Measurements from ENCODE around the gene LIFR. TPM values are rescaled to one million over a fixed set of nuclear protein-coding genes. Genes with fewer than 3 reads are reported as not detected.
"Not testable (repeated sequence)": the region's sequence is repeated elsewhere in the genome, so short reads cannot be mapped to it uniquely, and the experiment has no call there.

LIFR gene
- polyA plus RNA-seq, 1 donor from 2014 or later = 5.8 TPM

DNA sequence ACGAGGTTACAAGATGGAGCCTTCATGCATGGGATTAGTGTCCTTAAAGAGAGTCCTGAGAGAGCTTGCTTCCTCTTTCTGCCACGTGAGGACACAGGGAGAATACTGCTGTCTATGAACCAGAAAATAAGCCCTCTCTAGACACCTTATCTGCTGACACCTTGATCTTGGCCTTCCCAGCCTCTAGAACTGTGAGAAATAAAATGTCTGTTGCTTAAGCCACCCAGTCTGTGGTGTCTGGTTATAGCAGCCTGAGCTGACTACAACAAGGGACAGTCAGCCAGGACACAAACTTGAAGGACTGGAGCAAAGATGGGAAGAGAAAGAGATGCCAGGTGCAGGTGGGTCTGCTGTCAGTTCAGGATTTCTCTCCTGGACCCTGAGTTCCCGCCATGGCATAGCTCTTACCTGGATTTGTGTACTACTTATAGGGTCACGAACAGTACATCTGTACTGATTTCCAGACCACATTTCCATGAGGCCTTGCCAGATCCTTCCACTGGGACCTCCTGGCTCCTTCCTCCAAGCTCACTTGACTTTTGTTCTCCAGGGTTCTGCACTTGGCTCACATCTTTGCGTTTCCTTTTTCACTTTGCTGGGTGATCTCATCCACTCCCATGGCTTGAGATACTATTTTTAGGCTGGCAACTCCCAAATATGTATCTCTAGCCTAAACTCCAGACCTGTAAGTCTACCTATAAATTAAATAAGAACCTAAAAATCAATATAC lies 44.9 kb upstream of the LIFR start:
- TF ChIP-seq TAF1 (IDR thresholded peaks at IDR 0.05; ENCODE audit: low read depth) (no peak), EP300 (conservative IDR thresholded peaks at IDR 0.05; ENCODE audit: poor library complexity, severe bottlenecking) (no peak), EZH2 (IDR thresholded peaks at IDR 0.05; ENCODE audit: borderline replicate concordance, insufficient read depth, low read length, poor library complexity, severe bottlenecking) (no peak), RAD21 (conservative IDR thresholded peaks at IDR 0.05) (no peak), MXI1 (conservative IDR thresholded peaks at IDR 0.05; ENCODE audit: poor library complexity, severe bottlenecking) (no peak), POLR2AphosphoS5 (IDR thresholded peaks at IDR 0.05) (no peak), SMC3 (conservative IDR thresholded peaks at IDR 0.05; ENCODE audit: poor library complexity) (no peak)
- TF ChIP-seq, protein P1, sequence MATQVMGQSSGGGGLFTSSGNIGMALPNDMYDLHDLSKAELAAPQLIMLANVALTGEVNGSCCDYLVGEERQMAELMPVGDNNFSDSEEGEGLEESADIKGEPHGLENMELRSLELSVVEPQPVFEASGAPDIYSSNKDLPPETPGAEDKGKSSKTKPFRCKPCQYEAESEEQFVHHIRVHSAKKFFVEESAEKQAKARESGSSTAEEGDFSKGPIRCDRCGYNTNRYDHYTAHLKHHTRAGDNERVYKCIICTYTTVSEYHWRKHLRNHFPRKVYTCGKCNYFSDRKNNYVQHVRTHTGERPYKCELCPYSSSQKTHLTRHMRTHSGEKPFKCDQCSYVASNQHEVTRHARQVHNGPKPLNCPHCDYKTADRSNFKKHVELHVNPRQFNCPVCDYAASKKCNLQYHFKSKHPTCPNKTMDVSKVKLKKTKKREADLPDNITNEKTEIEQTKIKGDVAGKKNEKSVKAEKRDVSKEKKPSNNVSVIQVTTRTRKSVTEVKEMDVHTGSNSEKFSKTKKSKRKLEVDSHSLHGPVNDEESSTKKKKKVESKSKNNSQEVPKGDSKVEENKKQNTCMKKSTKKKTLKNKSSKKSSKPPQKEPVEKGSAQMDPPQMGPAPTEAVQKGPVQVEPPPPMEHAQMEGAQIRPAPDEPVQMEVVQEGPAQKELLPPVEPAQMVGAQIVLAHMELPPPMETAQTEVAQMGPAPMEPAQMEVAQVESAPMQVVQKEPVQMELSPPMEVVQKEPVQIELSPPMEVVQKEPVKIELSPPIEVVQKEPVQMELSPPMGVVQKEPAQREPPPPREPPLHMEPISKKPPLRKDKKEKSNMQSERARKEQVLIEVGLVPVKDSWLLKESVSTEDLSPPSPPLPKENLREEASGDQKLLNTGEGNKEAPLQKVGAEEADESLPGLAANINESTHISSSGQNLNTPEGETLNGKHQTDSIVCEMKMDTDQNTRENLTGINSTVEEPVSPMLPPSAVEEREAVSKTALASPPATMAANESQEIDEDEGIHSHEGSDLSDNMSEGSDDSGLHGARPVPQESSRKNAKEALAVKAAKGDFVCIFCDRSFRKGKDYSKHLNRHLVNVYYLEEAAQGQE (IDR thresholded peaks at IDR 0.05; ENCODE audit: borderline replicate concordance) = no peak
- Histone ChIP-seq H3K27ac (ENCODE audit: low read length) (no peak overlapping the region), H3K4me2 (ENCODE audit: low read length) (no peak overlapping the region), H2AFZ (ENCODE audit: low read depth, low read length) (no peak overlapping the region), H3K36me3 (ENCODE audit: insufficient read depth, low read length) (no peaks in the 10 kb centered on the region), H3F3A (ENCODE audit: insufficient read depth, low read length, poor library complexity, severe bottlenecking) (no peaks in the 10 kb centered on the region), H3K27me3 (ENCODE audit: insufficient read depth, low read depth, low read length) (no peaks in the 10 kb centered on the region), H3K79me2 (replicated peaks; ENCODE audit: insufficient read depth, low read length) (no peaks in the 10 kb centered on the region), H4K20me1 (ENCODE audit: insufficient read depth) (no peaks in the 10 kb centered on the region), H3K9ac (ENCODE audit: low read length) (no peak overlapping the region), H3K9me2 (ENCODE audit: insufficient read depth, low read length) (no peaks in the 10 kb centered on the region), H3K4me3 (ENCODE audit: low read length) (no peak overlapping the region), H3K9me3 (ENCODE audit: low read length) (no peaks in the 10 kb centered on the region)

DNA sequence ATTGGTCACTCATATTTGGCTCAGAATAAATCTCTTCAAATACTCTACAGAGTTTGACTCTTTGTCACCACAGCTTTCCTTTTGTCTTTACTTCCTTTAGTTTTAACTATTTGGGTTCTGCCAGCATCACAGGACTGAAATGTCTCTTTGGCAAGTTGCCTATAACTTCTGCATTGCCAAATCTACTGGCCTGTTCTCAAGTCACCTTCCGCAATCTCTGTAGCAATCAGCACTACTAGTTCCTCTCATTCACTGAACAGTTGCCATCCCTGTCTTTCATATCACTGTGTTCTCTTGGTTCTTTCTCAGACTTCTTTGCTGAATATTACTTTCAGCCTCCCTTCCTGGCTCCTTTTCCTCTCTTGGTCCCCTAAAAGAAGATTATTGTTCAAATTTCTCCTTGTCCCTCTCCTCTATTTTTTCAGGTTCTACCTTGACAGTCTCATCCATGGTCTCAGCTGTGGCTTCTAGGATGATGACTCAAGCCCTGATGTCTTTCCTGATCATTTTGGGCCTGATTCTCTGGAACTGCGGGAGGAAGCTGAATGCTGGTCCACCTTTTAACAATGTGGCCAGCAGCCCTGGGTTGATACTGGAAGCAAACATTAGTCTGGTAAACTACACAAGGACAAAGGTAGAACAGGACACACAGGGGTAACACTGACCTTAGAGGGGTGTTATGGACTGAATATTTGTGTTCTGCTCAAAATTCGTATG lies 44.0 kb upstream of the LIFR start:
- Histone ChIP-seq H3K4me3 (ENCODE audit: low read length) (no peak overlapping the region), H3K9ac (ENCODE audit: low read length) (no peak overlapping the region), H3K36me3 (ENCODE audit: insufficient read depth, low read length) (no peaks in the 10 kb centered on the region), H3K27ac (ENCODE audit: low read length) (no peak overlapping the region), H3K9me3 (ENCODE audit: low read length) (no peaks in the 10 kb centered on the region), H4K20me1 (ENCODE audit: insufficient read depth) (no peaks in the 10 kb centered on the region), H3K27me3 (ENCODE audit: insufficient read depth, low read depth, low read length) (no peaks in the 10 kb centered on the region), H3K9me2 (ENCODE audit: insufficient read depth, low read length) (no peaks in the 10 kb centered on the region), H3K79me2 (replicated peaks; ENCODE audit: insufficient read depth, low read length) (no peaks in the 10 kb centered on the region), H3K4me2 (ENCODE audit: low read length) (no peak overlapping the region), H2AFZ (ENCODE audit: low read depth, low read length) (no peak overlapping the region), H3F3A (ENCODE audit: insufficient read depth, low read length, poor library complexity, severe bottlenecking) (no peaks in the 10 kb centered on the region)
- no peak for TF ChIP-seq TAF1 (IDR thresholded peaks at IDR 0.05; ENCODE audit: low read depth)
- no peak for TF ChIP-seq EZH2 (IDR thresholded peaks at IDR 0.05; ENCODE audit: borderline replicate concordance, insufficient read depth, low read length, poor library complexity, severe bottlenecking)
- no peak for TF ChIP-seq MXI1 (conservative IDR thresholded peaks at IDR 0.05; ENCODE audit: poor library complexity, severe bottlenecking)
- TF ChIP-seq POLR2AphosphoS5 (IDR thresholded peaks at IDR 0.05) = no peak
- TF ChIP-seq, protein P2, sequence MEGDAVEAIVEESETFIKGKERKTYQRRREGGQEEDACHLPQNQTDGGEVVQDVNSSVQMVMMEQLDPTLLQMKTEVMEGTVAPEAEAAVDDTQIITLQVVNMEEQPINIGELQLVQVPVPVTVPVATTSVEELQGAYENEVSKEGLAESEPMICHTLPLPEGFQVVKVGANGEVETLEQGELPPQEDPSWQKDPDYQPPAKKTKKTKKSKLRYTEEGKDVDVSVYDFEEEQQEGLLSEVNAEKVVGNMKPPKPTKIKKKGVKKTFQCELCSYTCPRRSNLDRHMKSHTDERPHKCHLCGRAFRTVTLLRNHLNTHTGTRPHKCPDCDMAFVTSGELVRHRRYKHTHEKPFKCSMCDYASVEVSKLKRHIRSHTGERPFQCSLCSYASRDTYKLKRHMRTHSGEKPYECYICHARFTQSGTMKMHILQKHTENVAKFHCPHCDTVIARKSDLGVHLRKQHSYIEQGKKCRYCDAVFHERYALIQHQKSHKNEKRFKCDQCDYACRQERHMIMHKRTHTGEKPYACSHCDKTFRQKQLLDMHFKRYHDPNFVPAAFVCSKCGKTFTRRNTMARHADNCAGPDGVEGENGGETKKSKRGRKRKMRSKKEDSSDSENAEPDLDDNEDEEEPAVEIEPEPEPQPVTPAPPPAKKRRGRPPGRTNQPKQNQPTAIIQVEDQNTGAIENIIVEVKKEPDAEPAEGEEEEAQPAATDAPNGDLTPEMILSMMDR (IDR thresholded peaks at IDR 0.05; ENCODE audit: poor library complexity, severe bottlenecking) = no peak
- no peak for TF ChIP-seq EP300 (conservative IDR thresholded peaks at IDR 0.05; ENCODE audit: poor library complexity, severe bottlenecking)
- TF ChIP-seq, protein P1 (IDR thresholded peaks at IDR 0.05; ENCODE audit: borderline replicate concordance) = no peak
- no peak for TF ChIP-seq SMC3 (conservative IDR thresholded peaks at IDR 0.05; ENCODE audit: poor library complexity)
- TF ChIP-seq RAD21 (conservative IDR thresholded peaks at IDR 0.05) = no peak

DNA sequence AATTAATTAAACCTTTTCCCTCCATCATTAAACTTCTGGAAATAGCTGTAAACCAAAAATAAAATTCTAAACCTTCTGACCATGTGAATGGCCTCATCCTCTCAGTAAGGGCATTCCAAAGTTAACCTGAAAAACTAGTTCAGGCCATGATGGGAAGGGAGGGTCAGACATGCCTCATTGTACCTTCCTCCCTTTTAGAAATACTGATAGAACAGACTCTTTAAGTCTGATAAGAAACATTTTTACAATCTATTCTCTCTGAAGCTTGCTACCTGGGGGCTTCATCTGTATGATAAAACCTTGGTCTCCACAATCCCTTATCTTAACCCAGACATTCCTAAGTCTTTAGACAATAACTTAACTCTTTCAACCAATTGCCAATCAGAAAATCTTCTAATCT lies 43.3 kb upstream of the LIFR start:
- not testable (repeated sequence) for H4K20me1 ChIP-seq (ENCODE audit: insufficient read depth); H3K27me3 ChIP-seq (ENCODE audit: insufficient read depth, low read depth, low read length); H3K4me3 ChIP-seq (ENCODE audit: low read length); H3K79me2 ChIP-seq (replicated peaks; ENCODE audit: insufficient read depth, low read length); H2AFZ ChIP-seq (ENCODE audit: low read depth, low read length); H3K36me3 ChIP-seq (ENCODE audit: insufficient read depth, low read length); H3K9me3 ChIP-seq (ENCODE audit: low read length); H3K27ac ChIP-seq (ENCODE audit: low read length); H3F3A ChIP-seq (ENCODE audit: insufficient read depth, low read length, poor library complexity, severe bottlenecking); H3K9me2 ChIP-seq (ENCODE audit: insufficient read depth, low read length); H3K9ac ChIP-seq (ENCODE audit: low read length); H3K4me2 ChIP-seq (ENCODE audit: low read length)

Measured in neural cell (in vitro differentiated cells).